Measurements from ENCODE around the gene LAMTOR1.

LAMTOR1 gene

GRCh38 chr11:72080326-72081183, 22.5 kb downstream of the LAMTOR1 start, which contains the start of the genes LRRC51 and NUMA1:
TSS of gene LRRC51 (plus strand) at chr11:72080850. CDS start at chr11:72089084, 8,234 bp downstream.
TSS of gene NUMA1 (minus strand) at chr11:72080542. CDS start at chr11:72035943, 44,599 bp downstream.
- peak; percentile 88 to 97 (median 94) for DNase-seq

DNA sequence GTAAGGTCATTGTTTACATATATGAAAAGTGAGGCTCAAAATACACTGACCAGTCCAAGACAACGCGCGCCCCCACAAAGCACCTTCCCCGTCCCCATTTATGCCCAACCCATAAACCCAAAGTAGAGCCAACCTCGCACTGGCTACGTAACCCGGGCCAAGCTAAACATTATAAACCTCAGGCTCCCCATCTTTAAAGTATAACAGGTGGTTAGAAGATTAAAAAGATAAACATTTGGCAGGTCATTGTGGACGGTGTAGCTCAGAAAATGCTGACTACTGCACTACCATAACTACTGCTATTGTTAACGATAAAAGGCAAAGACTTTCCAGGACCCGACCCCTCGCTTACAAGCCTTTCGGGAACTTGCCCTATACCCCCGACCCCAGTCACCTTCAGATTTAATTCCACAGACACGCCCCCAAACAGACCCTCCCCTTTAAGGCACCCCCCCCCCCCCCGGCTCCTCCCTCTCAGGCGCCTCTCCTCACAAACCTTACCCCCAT, 23.2 kb downstream of the LAMTOR1 start:
- no peak for DNase-seq

DNA sequence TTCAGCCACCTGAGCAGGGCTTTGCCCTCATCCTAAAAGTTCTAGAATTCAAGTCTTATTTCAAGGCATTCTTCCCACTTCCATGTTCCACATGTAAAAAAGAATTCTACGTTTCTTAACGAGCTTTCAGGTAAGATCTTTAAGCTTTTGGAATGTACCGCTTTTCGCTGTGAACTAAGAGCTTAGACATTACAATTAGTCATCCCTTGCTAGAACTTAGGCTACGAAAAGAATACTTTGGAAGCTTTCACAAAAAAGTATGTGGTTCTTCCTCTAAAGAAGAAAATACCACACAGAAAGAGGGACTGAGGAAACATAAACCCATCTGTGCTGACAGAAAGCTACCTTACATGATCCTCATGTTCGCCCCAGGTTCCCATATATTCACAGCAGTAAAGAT, 24.6 kb downstream of the LAMTOR1 start:
- no peak for DNase-seq

GRCh38 chr11:72075756-72076155, 27.3 kb downstream of the LAMTOR1 start:
- no peak for DNase-seq

GRCh38 chr11:72075109-72075508, 28.0 kb downstream of the LAMTOR1 start:
- DNase-seq = no peak

DNA sequence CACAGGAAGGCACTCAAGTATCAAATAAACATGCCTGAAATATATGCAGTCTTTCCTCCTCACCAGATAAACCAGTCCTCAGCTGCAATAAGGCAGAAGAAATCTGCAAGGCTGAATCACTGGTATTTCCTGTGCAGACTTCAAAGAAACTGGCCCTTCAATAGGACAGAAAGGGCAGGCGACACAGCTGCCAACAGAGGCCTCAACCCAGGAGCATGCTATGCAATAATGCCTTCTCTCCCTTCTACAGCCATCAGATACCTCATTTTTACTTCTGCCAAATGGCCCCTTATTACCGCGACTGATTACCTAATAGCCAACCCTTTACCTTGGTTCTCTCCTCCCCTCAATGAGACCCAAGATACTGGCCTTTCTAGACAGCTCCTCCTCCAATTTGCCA, 30.7 kb downstream of the LAMTOR1 start:
- DNase-seq = no peak

GRCh38 chr11:72070491-72070890, 32.6 kb downstream of the LAMTOR1 start:
- DNase-seq = no peak

GRCh38 chr11:72069787-72070251, 33.3 kb downstream of the LAMTOR1 start:
- no peak for DNase-seq

DNA sequence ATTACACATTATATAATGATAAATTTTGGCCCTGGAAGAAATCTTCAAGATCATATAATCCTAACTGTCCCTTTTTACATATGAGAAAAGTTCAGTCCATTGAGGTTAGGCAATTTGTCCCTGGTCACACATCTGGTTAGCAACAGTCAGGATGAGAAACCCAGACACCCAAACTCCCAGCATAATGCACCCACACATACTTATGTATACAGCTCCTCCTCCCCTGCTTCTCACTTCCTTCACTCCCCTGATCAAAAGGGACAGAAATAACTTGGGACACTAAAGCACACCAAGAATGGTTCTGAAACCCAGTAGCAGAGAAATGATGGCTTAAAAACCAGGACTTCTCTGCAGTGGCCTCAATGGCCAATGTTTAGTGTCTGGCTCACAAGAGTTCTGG, 33.9 kb downstream of the LAMTOR1 start:
- DNase-seq = no peak

DNA sequence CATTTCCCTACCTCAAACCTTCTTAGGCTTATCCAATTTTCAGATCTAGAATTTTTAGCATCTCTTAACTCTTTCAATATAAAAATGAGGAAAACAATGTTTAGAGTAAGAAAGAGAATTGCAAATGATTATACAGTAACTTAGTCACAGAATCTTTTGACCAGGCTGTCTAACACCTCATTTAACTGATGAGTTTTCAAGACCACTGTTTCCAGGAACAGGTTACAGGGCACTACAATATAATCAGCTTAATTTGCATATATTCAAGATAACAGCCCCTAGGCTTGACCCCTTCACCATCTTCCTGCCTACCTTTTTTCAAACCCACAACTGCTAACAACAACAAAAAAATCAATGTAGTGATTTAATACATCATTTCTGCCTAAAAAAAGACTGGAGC, 35.4 kb downstream of the LAMTOR1 start:
- no peak for DNase-seq

GRCh38 chr11:72067266-72067665, 35.8 kb downstream of the LAMTOR1 start:
- no peak for DNase-seq

DNA sequence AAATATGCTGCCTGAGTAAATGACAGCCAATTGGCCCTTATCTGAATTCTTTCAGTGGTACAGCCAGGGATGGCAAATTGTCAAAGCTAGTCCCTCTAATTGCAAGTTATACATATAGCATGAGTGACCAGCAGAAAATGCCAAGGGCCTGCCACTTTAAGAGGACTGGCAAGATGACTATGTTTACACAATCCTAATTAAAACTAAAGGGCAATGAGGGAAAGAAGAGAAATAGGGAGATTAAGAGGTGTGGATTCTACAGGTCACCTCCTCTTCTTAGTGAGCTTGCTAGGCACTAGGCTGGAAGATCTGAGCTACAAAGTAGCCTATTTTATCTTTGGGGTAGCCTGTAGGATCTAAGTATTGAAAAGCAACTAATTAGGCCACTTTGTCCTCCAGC, 36.2 kb downstream of the LAMTOR1 start:
- DNase-seq = no peak

GRCh38 chr11:72061739-72062396, 41.2 kb downstream of the LAMTOR1 start:
- no peak for DNase-seq

DNA sequence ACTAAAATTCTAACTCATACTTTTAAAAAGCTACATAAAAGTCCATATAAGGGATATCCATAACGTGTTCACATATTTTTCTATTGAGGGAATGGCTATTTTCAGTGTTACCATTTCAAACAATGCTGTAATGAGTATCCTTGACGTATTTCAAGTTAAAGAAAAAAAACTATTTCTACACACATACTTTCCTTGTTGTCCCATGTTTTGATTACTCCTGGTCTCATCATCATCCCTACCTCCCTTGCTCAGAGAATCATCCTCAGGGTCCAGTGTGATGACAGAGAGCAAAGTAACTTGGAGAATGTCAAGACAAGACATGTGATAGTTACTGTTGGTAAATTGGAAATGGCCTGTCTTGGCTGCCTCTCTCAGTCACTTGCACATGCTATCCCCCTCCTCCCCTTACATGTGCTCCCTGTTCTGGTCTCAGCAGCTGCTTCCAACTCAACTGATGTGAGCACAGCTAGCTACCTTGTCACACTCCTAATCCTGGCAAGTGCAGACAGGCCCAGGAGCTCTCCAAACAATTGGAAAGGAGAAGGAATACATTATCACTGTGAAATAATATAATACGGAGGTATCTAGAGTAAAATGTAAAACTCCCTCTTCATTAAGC, 44.6 kb downstream of the LAMTOR1 start:
- no peak for DNase-seq

DNA sequence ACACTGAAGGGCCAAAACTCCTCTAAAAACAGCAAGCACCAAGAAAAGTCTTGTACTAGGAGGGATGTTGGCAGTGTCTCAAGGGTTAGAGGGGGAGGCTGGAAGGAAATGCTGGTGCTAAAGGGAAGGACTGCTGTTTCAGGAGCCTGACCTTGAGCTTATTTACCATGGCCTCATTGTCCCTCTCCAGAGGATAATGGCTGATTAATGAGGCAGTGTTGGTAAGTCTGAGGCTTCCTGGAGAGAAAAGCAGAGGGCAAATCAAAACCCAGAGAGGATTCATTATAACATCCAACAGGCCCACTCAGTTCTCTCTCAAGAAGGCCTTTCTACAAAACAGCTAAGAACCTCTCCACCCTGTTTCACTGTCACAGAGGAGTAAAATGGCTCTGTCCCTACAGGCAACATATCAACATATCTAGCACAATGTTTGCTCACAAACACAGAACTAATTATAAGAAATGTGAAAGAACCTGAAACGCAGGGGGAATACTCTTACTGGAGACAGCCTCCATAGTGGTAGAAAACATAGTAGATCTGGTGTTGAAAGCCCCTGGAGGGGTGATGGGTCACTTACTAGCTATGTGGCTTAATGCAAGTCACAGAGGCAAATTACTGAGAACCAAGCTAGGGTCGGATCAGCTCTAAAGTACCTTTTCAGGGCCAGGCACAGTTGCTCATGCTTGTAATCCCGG, 54.2 kb downstream of the LAMTOR1 start:
- no peak for DNase-seq
